Measurements from ENCODE around the gene GPR107.

The GPR107 gene

GRCh38 chr9:130112538-130113151 lies 58.9 kb downstream of the GPR107 start:
- no peak for DNase-seq

- no peak for DNase-seq
These were observed 61.0 kb downstream of the GPR107 start for GRCh38 chr9:130114741-130115140.

- no peak for DNase-seq
These were observed 62.6 kb downstream of the GPR107 start for GRCh38 chr9:130116346-130116745.

- DNase-seq = no peak
These were observed 63.7 kb downstream of the GPR107 start for GRCh38 chr9:130117376-130117775.

- no peak for DNase-seq
These were observed 64.3 kb downstream of the GPR107 start for GRCh38 chr9:130117816-130118632.

GRCh38 chr9:130118841-130119518 lies 65.3 kb downstream of the GPR107 start:
- peak; percentile 79 for DNase-seq

GRCh38 chr9:130119519-130120298 lies 66.0 kb downstream of the GPR107 start:
- no peak for DNase-seq

- DNase-seq = no peak
These were observed 66.5 kb downstream of the GPR107 start for GRCh38 chr9:130120299-130120587.

- no peak for DNase-seq
These were observed 67.1 kb downstream of the GPR107 start for GRCh38 chr9:130120832-130121231.

- no peak for DNase-seq
These were observed 68.8 kb downstream of the GPR107 start for GRCh38 chr9:130122456-130122855.

GRCh38 chr9:130124085-130124860 lies 70.6 kb downstream of the GPR107 start:
- no peak for DNase-seq

- DNase-seq = no peak
These were observed 73.2 kb downstream of the GPR107 start for GRCh38 chr9:130126721-130127433.

GRCh38 chr9:130128251-130128650 lies 74.5 kb downstream of the GPR107 start:
- DNase-seq = no peak

GRCh38 chr9:130128733-130129431 lies 75.2 kb downstream of the GPR107 start:
- no peak for DNase-seq

GRCh38 chr9:130129432-130130061 lies 75.8 kb downstream of the GPR107 start:
- no peak for DNase-seq

GRCh38 chr9:130132746-130133145 lies 79.0 kb downstream of the GPR107 start:
- no peak for DNase-seq

GRCh38 chr9:130137081-130137640 lies 83.5 kb downstream of the GPR107 start:
- no peak for DNase-seq

- DNase-seq = no peak
These were observed 84.0 kb downstream of the GPR107 start for GRCh38 chr9:130137641-130138081.

GRCh38 chr9:130138171-130138653 lies 84.5 kb downstream of the GPR107 start:
- DNase-seq = no peak

GRCh38 chr9:130138791-130139190 lies 85.1 kb downstream of the GPR107 start:
- no peak for DNase-seq
